ENCODE results near the gene LRMDA.

DNA sequence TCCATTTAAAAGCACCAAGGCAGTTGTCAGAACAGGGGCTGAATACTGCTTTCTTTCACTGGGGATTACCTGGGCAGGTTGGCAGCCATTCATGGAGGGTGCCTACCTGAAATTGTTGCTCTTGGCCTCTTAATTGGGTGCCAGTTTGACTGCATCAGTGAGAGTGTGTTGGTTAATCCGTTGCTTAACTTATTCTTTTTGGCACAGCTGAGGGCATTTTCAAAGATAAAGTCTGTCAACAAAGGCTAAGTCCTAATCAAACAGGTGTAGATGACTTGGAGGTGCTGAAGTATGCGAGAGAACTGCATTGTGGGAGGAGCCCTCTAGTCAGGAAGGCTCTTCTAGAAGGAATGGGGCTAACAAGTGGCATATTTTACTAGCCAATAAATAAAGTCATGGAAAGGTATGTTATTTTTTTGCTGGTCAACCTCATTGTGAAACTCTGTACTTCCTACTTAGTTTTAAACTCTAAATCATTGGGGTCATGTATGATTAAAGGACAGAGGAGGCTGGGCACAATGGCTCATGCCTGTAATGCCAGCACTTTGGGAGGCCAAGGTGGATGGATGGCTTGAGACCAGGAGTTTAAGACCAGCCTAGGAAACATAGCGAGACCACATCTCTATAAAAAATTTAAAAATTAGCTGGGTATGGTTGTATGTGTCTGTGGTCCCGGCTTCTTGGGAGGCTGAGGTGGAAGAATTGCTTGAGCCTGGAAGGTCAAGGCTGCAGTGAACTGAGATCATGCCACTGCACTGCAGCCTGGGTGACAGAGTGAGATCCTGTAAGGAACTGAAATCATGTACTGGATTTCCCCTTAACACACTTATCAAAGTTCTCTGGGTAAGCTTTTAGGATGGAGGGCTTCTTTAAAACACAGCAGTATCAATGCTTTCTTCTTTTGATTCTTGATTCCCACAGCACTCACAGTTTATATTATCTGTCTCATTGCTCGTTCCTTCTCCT, 134.1 kb downstream of the LRMDA start:
- TF ChIP-seq POLR2A (IDR thresholded peaks at IDR 0.05) = no peak
- no peak for TF ChIP-seq POLR2AphosphoS5 (IDR thresholded peaks at IDR 0.05)
- TF ChIP-seq, protein P1, sequence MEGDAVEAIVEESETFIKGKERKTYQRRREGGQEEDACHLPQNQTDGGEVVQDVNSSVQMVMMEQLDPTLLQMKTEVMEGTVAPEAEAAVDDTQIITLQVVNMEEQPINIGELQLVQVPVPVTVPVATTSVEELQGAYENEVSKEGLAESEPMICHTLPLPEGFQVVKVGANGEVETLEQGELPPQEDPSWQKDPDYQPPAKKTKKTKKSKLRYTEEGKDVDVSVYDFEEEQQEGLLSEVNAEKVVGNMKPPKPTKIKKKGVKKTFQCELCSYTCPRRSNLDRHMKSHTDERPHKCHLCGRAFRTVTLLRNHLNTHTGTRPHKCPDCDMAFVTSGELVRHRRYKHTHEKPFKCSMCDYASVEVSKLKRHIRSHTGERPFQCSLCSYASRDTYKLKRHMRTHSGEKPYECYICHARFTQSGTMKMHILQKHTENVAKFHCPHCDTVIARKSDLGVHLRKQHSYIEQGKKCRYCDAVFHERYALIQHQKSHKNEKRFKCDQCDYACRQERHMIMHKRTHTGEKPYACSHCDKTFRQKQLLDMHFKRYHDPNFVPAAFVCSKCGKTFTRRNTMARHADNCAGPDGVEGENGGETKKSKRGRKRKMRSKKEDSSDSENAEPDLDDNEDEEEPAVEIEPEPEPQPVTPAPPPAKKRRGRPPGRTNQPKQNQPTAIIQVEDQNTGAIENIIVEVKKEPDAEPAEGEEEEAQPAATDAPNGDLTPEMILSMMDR (IDR thresholded peaks at IDR 0.05) = no peak

Data from sigmoid colon (tissue), 4 donors.